K562 (cell line): Measurements from ENCODE around the gene TJP2. TPM values are rescaled to one million over a fixed set of nuclear protein-coding genes. Genes with fewer than 3 reads are reported as not detected.
A peak's percentile ranks its signal among the peaks of the same experiment; 100 is the strongest.

Source experiments
- BDP1 ChIP-seq: IDR thresholded peaks from 3 replicates; pipeline ENCODE4 v1.6.1; 2011; ENCODE audit not compliant: insufficient read length, insufficient read depth
- EWSR1 ChIP-seq: fragments of 450-650 bp; IDR thresholded peaks from 2 replicates; pipeline ENCODE4 v1.6.1; 2018; ENCODE audit warnings: borderline replicate concordance, mild to moderate bottlenecking, low read depth, moderate library complexity; ENCODE audit not compliant: partially characterized antibody
- FOXJ2 ChIP-seq: fragments of 200-800 bp; sonication (Bioruptor generic); IDR thresholded peaks from 2 replicates; pipeline ENCODE4 v1.6.1; 2016; ENCODE audit warnings: missing genetic modification characterization, missing compliant biosample characterization
- KAT8 ChIP-seq: fragments of 450-650 bp; IDR thresholded peaks from 2 replicates; pipeline ENCODE4 v1.6.1; 2016; ENCODE audit warnings: low read depth, mild to moderate bottlenecking
- MAFG ChIP-seq: fragments of 450-650 bp; conservative IDR thresholded peaks from 2 replicates; pipeline ENCODE4 v1.6.1; 2016; ENCODE audit warnings: missing genetic modification characterization, missing compliant biosample characterization
- PHF8 ChIP-seq: fragments of 200-600 bp; sonication (generic); IDR thresholded peaks from 2 replicates; pipeline ENCODE4 v1.6.1; 2012; ENCODE audit warnings: mixed run types, mild to moderate bottlenecking, inconsistent platforms, low read length, moderate library complexity, borderline replicate concordance
- RFX5 ChIP-seq: IDR thresholded peaks from 2 replicates; pipeline ENCODE4 v1.6.1; 2011; ENCODE audit warnings: low read depth, mild to moderate bottlenecking, improper control_type of control experiment, low read length
- STAT5A ChIP-seq: IDR thresholded peaks from 2 replicates; pipeline ENCODE4 v1.6.1; 2012; ENCODE audit warnings: low read length, inconsistent platforms, borderline replicate concordance
- STAT5B ChIP-seq: fragments of 250-450 bp; sonication (Bioruptor Pico); IDR thresholded peaks from 2 replicates; pipeline ENCODE4 v1.8.0; 2021; ENCODE audit warnings: mild to moderate bottlenecking, inconsistent platforms
- TARDBP ChIP-seq: fragments of 450-650 bp; IDR thresholded peaks from 2 replicates; pipeline ENCODE4 v1.6.1; 2016
- TCF7 ChIP-seq: sonication (generic); IDR thresholded peaks from 2 replicates; pipeline ENCODE4 v1.6.1; 2016; ENCODE audit warnings: antibody characterized with exemption, borderline replicate concordance
- TEAD2 ChIP-seq: fragments of 450-650 bp; IDR thresholded peaks from 2 replicates; pipeline ENCODE4 v1.6.1; 2016; ENCODE audit warnings: missing genetic modification characterization, control low read depth, missing compliant biosample characterization
- WHSC1 ChIP-seq: IDR thresholded peaks from one replicate; pipeline ENCODE4 v1.6.1; 2012; ENCODE audit warnings: low read length, control low read depth, inconsistent platforms
- ZNF12 ChIP-seq: sonication (generic); formaldehyde crosslinking; IDR thresholded peaks from 2 replicates; pipeline ENCODE4 v1.4.0; 2020; ENCODE audit warnings: mild to moderate bottlenecking, missing genetic modification reagents
- ZNF354B ChIP-seq: fragments of 250-450 bp; sonication (Bioruptor Pico); IDR thresholded peaks from 2 replicates; pipeline ENCODE4 v1.4.0; 2020
- ZZZ3 ChIP-seq: fragments of 450-650 bp; IDR thresholded peaks from 2 replicates; pipeline ENCODE4 v1.6.1; 2016; ENCODE audit warnings: antibody characterized with exemption, mild to moderate bottlenecking, moderate library complexity
- polyA plus RNA-seq, 8 experiments: library from polyadenylated mRNA; depleted of rRNA in 4 of 8; stranded (reverse) in 5 of 8; unstranded in 3 of 8; fragments of >200 nt; fragmentation: Nextera tagmentation in 2 of 8; fragmentation: Illumina TruSeq in 1 of 8; extraction: Ambion mirVana in 2 of 8; extraction: Trizol in 1 of 8; gene quantifications; 2 replicates each; pipeline versions ENCODE4 v1.2.1 to v1.2.3, GENCODE V29; 2011 to 2014; ENCODE audit warnings: inconsistent platforms in 1 of 8, missing spikeins in 1 of 8
- total RNA-seq, 7 experiments: library from RNA; depleted of rRNA in 6 of 7; stranded (reverse); fragments of >200 nt in 6 of 7; fragmentation: Illumina TruSeq in 2 of 7; extraction: Trizol in 2 of 7; gene quantifications; 2 replicates each; pipeline versions ENCODE4 v1.2.1 to v1.2.3, GENCODE V29; 2011 to 2021; ENCODE audit warnings: low replicate concordance in 1 of 7
- TF ChIP-seq, protein P1 (sequence below), 2 experiments: fragments of 450-650 bp in 1 of 2; IDR thresholded peaks; 2 replicates each; pipeline ENCODE4 v1.6.1; 2011 to 2017; ENCODE audit warnings: low read depth in 2 of 2, antibody characterized with exemption in 1 of 2, borderline replicate concordance in 1 of 2, low read length in 1 of 2, mild to moderate bottlenecking in 1 of 2, mixed read lengths in 1 of 2; ENCODE audit not compliant: control insufficient read depth in 1 of 2
- TF ChIP-seq, protein P2 (sequence below): fragments of 250-450 bp; sonication (Bioruptor Pico); IDR thresholded peaks from 2 replicates; pipeline ENCODE4 v1.5.0; 2021; ENCODE audit warnings: mild to moderate bottlenecking, moderate library complexity
- TF ChIP-seq, protein P3 (sequence below): fragments of 250-450 bp; sonication (Bioruptor Pico); IDR thresholded peaks from 2 replicates; pipeline ENCODE4 v1.8.0; 2022; ENCODE audit warnings: moderate library complexity, mild to moderate bottlenecking, inconsistent platforms

The TJP2 gene
- total and polyA plus RNA-seq, 9 of the 15 experiments (the other 6 are each of a cell fraction or from before 2014, with no cell fraction given), result 4.0 to 24.1 (median 16.8) TPM

DNA sequence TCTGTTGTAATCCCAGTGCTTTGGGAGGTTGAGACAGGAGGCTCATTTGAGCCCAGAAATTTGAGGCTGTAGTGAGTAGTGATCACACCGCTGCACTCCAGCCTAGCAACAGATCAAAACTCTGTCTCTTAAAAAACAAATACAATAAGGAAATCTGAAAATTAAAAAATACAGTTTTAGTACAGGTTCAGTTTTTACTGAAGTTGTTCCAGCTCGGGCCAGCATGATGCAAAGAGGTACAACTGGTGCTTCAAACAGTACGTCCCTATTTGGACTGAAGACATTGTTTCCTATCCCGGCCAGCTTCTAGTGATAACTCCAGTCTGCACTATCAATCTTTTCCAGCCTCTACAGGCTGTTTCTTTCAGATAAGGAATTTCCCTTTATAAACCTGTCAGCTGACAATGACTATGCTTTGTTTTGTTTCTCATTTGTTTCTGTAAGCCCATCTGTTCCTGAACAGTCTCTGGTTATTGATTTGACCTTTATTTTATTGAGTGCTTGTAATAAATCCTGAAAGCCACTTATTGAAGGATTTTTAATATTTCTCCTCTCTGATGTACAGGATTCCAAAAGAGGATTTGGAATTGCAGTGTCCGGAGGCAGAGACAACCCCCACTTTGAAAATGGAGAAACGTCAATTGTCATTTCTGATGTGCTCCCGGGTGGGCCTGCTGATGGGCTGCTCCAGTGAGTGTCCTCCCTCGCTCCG is 41.9 kb downstream of the TJP2 start (continued):
- TF ChIP-seq, protein P1, sequence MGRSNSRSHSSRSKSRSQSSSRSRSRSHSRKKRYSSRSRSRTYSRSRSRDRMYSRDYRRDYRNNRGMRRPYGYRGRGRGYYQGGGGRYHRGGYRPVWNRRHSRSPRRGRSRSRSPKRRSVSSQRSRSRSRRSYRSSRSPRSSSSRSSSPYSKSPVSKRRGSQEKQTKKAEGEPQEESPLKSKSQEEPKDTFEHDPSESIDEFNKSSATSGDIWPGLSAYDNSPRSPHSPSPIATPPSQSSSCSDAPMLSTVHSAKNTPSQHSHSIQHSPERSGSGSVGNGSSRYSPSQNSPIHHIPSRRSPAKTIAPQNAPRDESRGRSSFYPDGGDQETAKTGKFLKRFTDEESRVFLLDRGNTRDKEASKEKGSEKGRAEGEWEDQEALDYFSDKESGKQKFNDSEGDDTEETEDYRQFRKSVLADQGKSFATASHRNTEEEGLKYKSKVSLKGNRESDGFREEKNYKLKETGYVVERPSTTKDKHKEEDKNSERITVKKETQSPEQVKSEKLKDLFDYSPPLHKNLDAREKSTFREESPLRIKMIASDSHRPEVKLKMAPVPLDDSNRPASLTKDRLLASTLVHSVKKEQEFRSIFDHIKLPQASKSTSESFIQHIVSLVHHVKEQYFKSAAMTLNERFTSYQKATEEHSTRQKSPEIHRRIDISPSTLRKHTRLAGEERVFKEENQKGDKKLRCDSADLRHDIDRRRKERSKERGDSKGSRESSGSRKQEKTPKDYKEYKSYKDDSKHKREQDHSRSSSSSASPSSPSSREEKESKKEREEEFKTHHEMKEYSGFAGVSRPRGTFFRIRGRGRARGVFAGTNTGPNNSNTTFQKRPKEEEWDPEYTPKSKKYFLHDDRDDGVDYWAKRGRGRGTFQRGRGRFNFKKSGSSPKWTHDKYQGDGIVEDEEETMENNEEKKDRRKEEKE (IDR thresholded peaks at IDR 0.05; ENCODE audit: borderline replicate concordance in 1 of 2, control insufficient read depth in 1 of 2, low read depth in 2 of 2, low read length in 1 of 2), result no peak
- TF ChIP-seq TEAD2 (no peak), ZNF12 (CRISPR knock-in tag) (no peak), BDP1 (no peak), PHF8 (no peak), RFX5 (no peak), KAT8 (no peak), EWSR1 (no peak), FOXJ2 (peak; percentile 96), STAT5B (no peak), ZNF354B (CRISPR knock-in tag) (no peak), TARDBP (peak; percentile 77; the same call in 1 of the 2 replicates), MAFG (tag) (peak; percentile 90), WHSC1 (no peak), ZZZ3 (no peak), TCF7 (no peak), STAT5A (peak; percentile 94)
- TF ChIP-seq, protein P2, sequence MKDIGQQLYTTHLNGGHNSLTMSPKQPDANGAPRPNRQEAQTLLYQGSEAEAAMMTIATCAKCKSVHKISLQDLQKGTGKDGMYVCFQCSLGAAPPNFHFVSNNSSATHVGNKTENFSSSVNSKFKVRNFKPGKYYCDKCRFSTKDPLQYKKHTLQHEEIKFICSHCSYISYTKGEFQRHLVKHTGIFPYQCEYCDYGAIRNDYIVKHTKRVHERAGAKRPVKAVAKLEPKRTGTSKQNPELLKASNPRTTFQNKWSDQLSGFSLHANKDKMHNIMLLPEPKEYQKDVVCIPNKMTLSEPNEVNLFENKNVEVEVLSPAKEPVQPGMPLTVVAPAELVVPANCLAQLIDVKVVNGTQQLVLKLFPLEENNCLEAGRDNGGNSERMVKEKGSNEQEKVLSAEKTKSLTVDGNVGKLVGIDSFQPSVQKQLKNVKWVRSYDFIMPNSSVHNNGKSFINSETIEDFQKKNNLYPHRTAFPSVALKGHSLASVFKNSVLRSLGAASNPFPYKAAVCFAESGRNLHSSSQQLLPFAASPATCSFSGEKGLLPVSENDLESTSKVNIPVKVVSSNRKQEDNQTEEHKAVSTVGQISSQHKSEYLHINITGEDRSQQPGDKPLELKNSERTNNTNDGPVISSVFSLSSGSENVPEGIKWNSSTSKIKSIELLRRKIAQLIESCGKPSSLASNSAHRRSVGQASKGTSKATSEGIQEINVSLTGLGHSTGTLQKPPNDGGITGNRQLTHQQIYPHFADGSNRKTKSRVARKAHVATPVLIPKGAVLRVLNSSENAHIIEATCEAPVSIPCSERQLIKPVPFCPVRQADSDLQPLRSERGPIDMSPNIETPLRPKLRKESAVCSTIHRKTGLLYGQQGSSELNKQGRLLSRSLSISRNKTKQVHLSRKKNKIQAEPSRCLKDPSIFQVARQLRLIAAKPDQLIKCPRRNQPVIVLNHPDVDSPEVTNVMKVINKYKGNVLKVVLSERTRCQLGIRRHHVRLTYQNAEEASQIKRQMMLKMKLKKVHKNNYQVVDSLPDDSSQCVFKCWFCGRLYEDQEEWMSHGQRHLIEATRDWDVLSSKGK (CRISPR knock-in tag), result no peak
- TF ChIP-seq, protein P3, sequence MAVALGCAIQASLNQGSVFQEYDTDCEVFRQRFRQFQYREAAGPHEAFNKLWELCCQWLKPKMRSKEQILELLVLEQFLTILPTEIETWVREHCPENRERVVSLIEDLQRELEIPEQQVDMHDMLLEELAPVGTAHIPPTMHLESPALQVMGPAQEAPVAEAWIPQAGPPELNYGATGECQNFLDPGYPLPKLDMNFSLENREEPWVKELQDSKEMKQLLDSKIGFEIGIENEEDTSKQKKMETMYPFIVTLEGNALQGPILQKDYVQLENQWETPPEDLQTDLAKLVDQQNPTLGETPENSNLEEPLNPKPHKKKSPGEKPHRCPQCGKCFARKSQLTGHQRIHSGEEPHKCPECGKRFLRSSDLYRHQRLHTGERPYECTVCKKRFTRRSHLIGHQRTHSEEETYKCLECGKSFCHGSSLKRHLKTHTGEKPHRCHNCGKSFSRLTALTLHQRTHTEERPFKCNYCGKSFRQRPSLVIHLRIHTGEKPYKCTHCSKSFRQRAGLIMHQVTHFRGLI, result no peak; the same call in 1 of the 2 replicates
